HepG2 (cell line): ENCODE measurements around the gene IL1RAPL1. TPM values are rescaled to one million over a fixed set of nuclear protein-coding genes. Genes with fewer than 3 reads are reported as not detected.

Experiments
- ATAC-seq: fragments of 200-7000 bp; cut with Tn5 transposase; 3 replicates; pipeline ENCODE4 v1.9.1; 2020; ENCODE audit warnings: mild to moderate bottlenecking, moderate library complexity
- BruUV-seq: library from RNA; stranded (reverse); fragments of 400-500 nt; replicated peaks from 2 replicates; lab custom pipeline; 2021; lab: Mats Ljungman, UMichigan
- CTCF ChIA-PET: fragments of 300-600 bp; formaldehyde crosslinking; extraction: SDS; loops from one replicate; lab custom pipeline; 2021; ENCODE audit warnings: low total read pairs, inconsistent platforms, low intra/inter-chr PET ratio; lab: Yijun Ruan, JAX
- POLR2A ChIA-PET: fragments of 350-600 bp; sonication (Branson Sonifier 250); formaldehyde crosslinking; loops from one replicate; lab custom pipeline; 2020; ENCODE audit warnings: antibody characterized with exemption, inconsistent platforms; lab: Yijun Ruan, JAX
- DNase-seq: peaks from one replicate; pipeline ENCODE4 v3.0.0-alpha.2; 2015; ENCODE audit warnings: low spot score
- FAIRE-seq: peaks from 3 replicates; lab custom pipeline; 2011; peaks lifted over from hg19 to GRCh38; lab: Jason Lieb, UNC
- H2AFZ ChIP-seq: one replicate; pipeline ENCODE4 v1.6.1; 2011; ENCODE audit warnings: low read length, inconsistent platforms
- H3K27ac ChIP-seq: fragments of 300-600 bp; 3 replicates; pipeline ENCODE4 v1.8.0; 2011; ENCODE audit warnings: mixed run types, mild to moderate bottlenecking, mixed read lengths, low read length, inconsistent platforms; ENCODE audit not compliant: insufficient read depth; ENCODE audit errors: extremely low read length
- H3K27me3 ChIP-seq, 2 experiments: fragments of 200-600 bp in 1 of 2; 2 replicates in 1 of 2; 3 replicates in 1 of 2; pipeline versions ENCODE4 v1.6.0 to v1.8.0; 2011; ENCODE audit warnings: low read length in 2 of 2, mild to moderate bottlenecking in 2 of 2, moderate library complexity in 2 of 2, inconsistent platforms in 1 of 2; ENCODE audit not compliant: insufficient read depth in 2 of 2, control insufficient read depth in 1 of 2
- H3K36me3 ChIP-seq, 2 experiments: fragments of 200-600 bp in 1 of 2; replicated peaks in 1 of 2; 2 replicates in 1 of 2; 3 replicates in 1 of 2; pipeline versions ENCODE4 v1.5.1 to v1.8.0; 2011; ENCODE audit warnings: low read length in 2 of 2, inconsistent platforms in 1 of 2; ENCODE audit not compliant: insufficient read depth in 2 of 2, control insufficient read depth in 1 of 2
- H3K4me1 ChIP-seq: 2 replicates; pipeline ENCODE4 v1.5.1; 2012; ENCODE audit warnings: low read length, inconsistent platforms; ENCODE audit not compliant: insufficient read depth
- H3K4me2 ChIP-seq: 2 replicates; pipeline ENCODE4 v1.6.0; 2011; ENCODE audit warnings: low read depth, low read length, inconsistent platforms
- H3K4me3 ChIP-seq, 3 experiments: fragments of 200-600 bp in 1 of 3; sonication (generic), shearing (Covaris generic) in 1 of 3; replicated peaks in 1 of 3; 2 replicates each; pipeline ENCODE4 v1.5.1; 2011 to 2016; ENCODE audit warnings: low read length in 3 of 3, inconsistent platforms in 2 of 3, low read depth in 2 of 3, mild to moderate bottlenecking in 2 of 3, control low read depth in 1 of 3, mixed read lengths in 1 of 3; ENCODE audit not compliant: insufficient read depth in 1 of 3
- H3K79me2 ChIP-seq: one replicate; pipeline ENCODE4 v1.6.1; 2011; ENCODE audit warnings: low read length, inconsistent platforms; ENCODE audit not compliant: insufficient read depth
- H3K9ac ChIP-seq: 2 replicates; pipeline ENCODE4 v1.6.0; 2011; ENCODE audit warnings: mild to moderate bottlenecking, low read depth, low read length, inconsistent platforms; ENCODE audit not compliant: insufficient read depth
- H3K9me3 ChIP-seq: 2 replicates; pipeline ENCODE4 v1.5.1; 2012; ENCODE audit warnings: mild to moderate bottlenecking, low read length
- H4K20me1 ChIP-seq: 2 replicates; pipeline ENCODE4 v1.6.0; 2011; ENCODE audit warnings: inconsistent platforms, mild to moderate bottlenecking, low read length, moderate library complexity; ENCODE audit not compliant: insufficient read depth
- DR1 ChIP-seq: sonication (generic); formaldehyde crosslinking; IDR thresholded peaks from 2 replicates; pipeline ENCODE4 v1.8.0; 2021; ENCODE audit warnings: mild to moderate bottlenecking, missing genetic modification reagents, inconsistent platforms
- ISX ChIP-seq: sonication (generic); formaldehyde crosslinking; conservative IDR thresholded peaks from 2 replicates; pipeline ENCODE4 v1.5.0; 2020; ENCODE audit warnings: missing genetic modification reagents
- KDM2A ChIP-seq: sonication (generic); formaldehyde crosslinking; IDR thresholded peaks from 2 replicates; pipeline ENCODE4 v1.4.0; 2020; ENCODE audit warnings: low read depth, missing genetic modification reagents, borderline replicate concordance
- KLF9 ChIP-seq: IDR thresholded peaks from 2 replicates; pipeline ENCODE4 v1.6.1; 2016; ENCODE audit warnings: low read depth
- MBD4 ChIP-seq: IDR thresholded peaks from 2 replicates; pipeline ENCODE4 v1.6.1; 2012; ENCODE audit warnings: low read length, inconsistent platforms, borderline replicate concordance
- MIER3 ChIP-seq: IDR thresholded peaks from 2 replicates; pipeline ENCODE4 v1.6.1; 2016; ENCODE audit warnings: missing compliant biosample characterization, borderline replicate concordance
- NFKB2 ChIP-seq: sonication (generic); formaldehyde crosslinking; IDR thresholded peaks from 2 replicates; pipeline ENCODE4 v1.4.0; 2020; ENCODE audit warnings: missing genetic modification reagents, borderline replicate concordance
- RXRB ChIP-seq: IDR thresholded peaks from 2 replicates; pipeline ENCODE4 v1.6.1; 2016; ENCODE audit warnings: borderline replicate concordance, missing genetic modification reagents, missing compliant biosample characterization
- ZBTB7A ChIP-seq: sonication (generic); formaldehyde crosslinking; IDR thresholded peaks from 2 replicates; pipeline ENCODE4 v1.8.0; 2022; ENCODE audit warnings: mild to moderate bottlenecking, missing genetic modification reagents
- ZFP36L2 ChIP-seq: sonication (generic); formaldehyde crosslinking; IDR thresholded peaks from 2 replicates; pipeline ENCODE4 v1.4.0; 2020; ENCODE audit warnings: missing genetic modification reagents
- ZNF331 ChIP-seq: sonication (generic); formaldehyde crosslinking; IDR thresholded peaks from 2 replicates; pipeline ENCODE4 v1.4.0; 2020; ENCODE audit warnings: missing genetic modification reagents
- ZNF530 ChIP-seq: sonication (generic); formaldehyde crosslinking; IDR thresholded peaks from 2 replicates; pipeline ENCODE4 v1.5.0; 2020; ENCODE audit warnings: low read depth, mild to moderate bottlenecking, missing genetic modification reagents
- ZNF749 ChIP-seq: sonication (generic); formaldehyde crosslinking; IDR thresholded peaks from 2 replicates; pipeline ENCODE4 v1.8.0; 2022; ENCODE audit warnings: mild to moderate bottlenecking, missing genetic modification reagents, moderate library complexity, borderline replicate concordance
- WGBS: methylation state at CpG from one replicate; pipeline ENCODE4 v1.1.6; 2017; ENCODE audit warnings: low lambda C conversion rate; 5-methylcytosine and 5-hydroxymethylcytosine counted together
- in situ Hi-C: cut with HindIII; loops from 2 replicates; pipeline ENCODE4 v1.10.0; 2017; ENCODE audit warnings: low pct_unique_long_range_greater_than_20kb; ENCODE audit not compliant: extremely low pct_ligation_motif_present
- intact Hi-C: fragments of 100-400 bp; cut with micrococcal nuclease; formaldehyde crosslinking; loops from one replicate; pipeline ENCODE4 v1.10.0; 2022; ENCODE audit not compliant: unreplicated experiment
- polyA plus RNA-seq, 8 experiments: library from polyadenylated mRNA; depleted of rRNA in 3 of 8; stranded (reverse) in 7 of 8; unstranded in 1 of 8; fragments of >200 nt; fragmentation: Illumina TruSeq in 4 of 8; extraction: Trizol in 4 of 8; gene quantifications; 2 replicates each; pipeline versions ENCODE4 v1.2.1 to v1.2.3, GENCODE V29; 2011 to 2016; ENCODE audit warnings: low read depth in 4 of 8, missing spikeins in 1 of 8, mixed read lengths in 1 of 8; ENCODE audit not compliant: insufficient read depth in 1 of 8
- total RNA-seq, 5 experiments: library from RNA; depleted of rRNA; stranded (reverse); fragments of >200 nt; fragmentation: Illumina TruSeq; extraction: Trizol; gene quantifications; 2 replicates each; pipeline ENCODE4 v1.2.3, GENCODE V29; 2016; ENCODE audit warnings: low read depth in 1 of 5
- TF ChIP-seq, protein P1 (sequence below): fragments of 450-650 bp; IDR thresholded peaks from 2 replicates; pipeline ENCODE4 v1.6.1; 2017
- TF ChIP-seq, protein P2 (sequence below): IDR thresholded peaks from 2 replicates; pipeline ENCODE4 v1.6.1; 2016; ENCODE audit warnings: mild to moderate bottlenecking, missing biosample characterization, missing genetic modification reagents
- TF ChIP-seq, protein P3 (sequence below): sonication (generic); formaldehyde crosslinking; conservative IDR thresholded peaks from 2 replicates; pipeline ENCODE4 v1.8.0; 2022; ENCODE audit warnings: mild to moderate bottlenecking, moderate library complexity, missing genetic modification reagents

Gene IL1RAPL1
- total and polyA plus RNA-seq, 2 of the 13 experiments (the other 11 are each of a cell fraction or from before 2014, with no cell fraction given) = 0.04 TPM; not detected in 1

DNA sequence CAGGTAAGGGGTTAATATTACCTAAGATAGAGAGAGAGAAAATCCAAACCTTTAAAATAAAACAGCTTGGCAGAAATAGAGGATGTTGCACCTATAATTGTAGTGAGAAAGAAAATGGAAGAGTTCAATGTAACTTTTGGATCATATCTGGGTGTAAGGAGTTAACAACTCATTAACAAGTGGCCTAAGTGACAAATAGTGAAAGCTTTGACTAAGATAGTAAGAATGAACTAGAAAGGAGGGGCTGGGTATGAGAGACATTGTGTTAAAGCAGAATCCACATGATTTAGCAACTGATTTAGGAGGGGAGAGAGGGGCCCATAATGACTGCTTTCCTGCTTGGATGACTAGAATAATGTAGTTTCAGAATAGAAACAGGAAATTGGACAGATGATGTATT lies 761.0 kb downstream of the IL1RAPL1 start:
- no peak for FAIRE-seq
- Histone ChIP-seq H4K20me1 (no peaks in the 10 kb centered on the region), H3K4me1 (no peaks in the 10 kb centered on the region), H3K79me2 (no peaks in the 10 kb centered on the region), H3K27me3 (no peaks in the 10 kb centered on the region), H3K9ac (no peak overlapping the region), H3K4me3 (no peak overlapping the region), H3K9me3 (no peaks in the 10 kb centered on the region), H3K27ac (no peak overlapping the region), H3K4me2 (no peak overlapping the region), H3K36me3 (no peaks in the 10 kb centered on the region)
- POLR2A ChIA-PET = no interaction called here
- ATAC-seq = no peak
- intact Hi-C loops = no loop called here
- no peak for DNase-seq
- BruUV-seq = no TSS peak
- CTCF ChIA-PET = no interaction called here
- TF ChIP-seq KDM2A (CRISPR knock-in tag) (no peak), ZBTB7A (CRISPR knock-in tag) (no peak), DR1 (CRISPR knock-in tag) (no peak), ZNF331 (no peak)
- TF ChIP-seq, protein P1, sequence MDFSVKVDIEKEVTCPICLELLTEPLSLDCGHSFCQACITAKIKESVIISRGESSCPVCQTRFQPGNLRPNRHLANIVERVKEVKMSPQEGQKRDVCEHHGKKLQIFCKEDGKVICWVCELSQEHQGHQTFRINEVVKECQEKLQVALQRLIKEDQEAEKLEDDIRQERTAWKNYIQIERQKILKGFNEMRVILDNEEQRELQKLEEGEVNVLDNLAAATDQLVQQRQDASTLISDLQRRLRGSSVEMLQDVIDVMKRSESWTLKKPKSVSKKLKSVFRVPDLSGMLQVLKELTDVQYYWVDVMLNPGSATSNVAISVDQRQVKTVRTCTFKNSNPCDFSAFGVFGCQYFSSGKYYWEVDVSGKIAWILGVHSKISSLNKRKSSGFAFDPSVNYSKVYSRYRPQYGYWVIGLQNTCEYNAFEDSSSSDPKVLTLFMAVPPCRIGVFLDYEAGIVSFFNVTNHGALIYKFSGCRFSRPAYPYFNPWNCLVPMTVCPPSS = no peak
- TF ChIP-seq, all 625 proteins: peak for 0
- in situ Hi-C loops = no loop called here
- H2AFZ ChIP-seq = no peak overlapping the region

DNA sequence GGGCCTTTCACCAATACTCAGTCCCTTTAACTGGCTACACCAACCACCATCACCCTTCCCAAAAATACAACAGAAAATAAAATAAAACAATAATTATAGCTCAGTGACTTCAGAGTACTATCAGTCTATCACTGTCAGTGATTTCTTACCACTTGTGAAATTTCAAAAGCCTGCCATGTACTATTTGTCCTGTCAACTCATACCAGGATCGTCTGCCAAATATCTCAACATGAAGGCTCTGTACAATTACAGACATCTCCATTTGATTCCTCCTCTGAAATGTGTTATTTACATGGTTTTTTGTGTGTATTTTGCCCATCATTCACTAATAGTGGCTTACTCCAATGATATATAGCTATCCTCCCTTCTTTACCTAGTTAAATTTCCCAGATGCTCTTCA lies 772.0 kb downstream of the IL1RAPL1 start:
- H3K36me3 ChIP-seq = no peaks in the 10 kb centered on the region
- H3K4me3 ChIP-seq = no peak overlapping the region
- intact Hi-C loops (no loop called here), in situ Hi-C loops (no loop called here)
- BruUV-seq = no TSS peak
- H3K4me2 ChIP-seq = no peak overlapping the region
- no peaks in the 10 kb centered on the region for H3K9me3 ChIP-seq
- no peak overlapping the region for H3K9ac ChIP-seq
- no peaks in the 10 kb centered on the region for H3K4me1 ChIP-seq
- FAIRE-seq = no peak
- H3K27ac ChIP-seq = no peak overlapping the region
- no peaks in the 10 kb centered on the region for H3K79me2 ChIP-seq
- ChIA-PET CTCF (no interaction called here), POLR2A (no interaction called here)
- no peak overlapping the region for H2AFZ ChIP-seq
- H4K20me1 ChIP-seq = no peaks in the 10 kb centered on the region
- no peaks in the 10 kb centered on the region for H3K27me3 ChIP-seq
- DNase-seq = no peak
- ATAC-seq = no peak
- WGBS = 0% methylated on average over 1 of the region's 1 CpG
- TF ChIP-seq MIER3 (CRISPR knock-in tag) (no peak), ZFP36L2 (no peak), NFKB2 (CRISPR knock-in tag) (no peak), ZNF749 (CRISPR knock-in tag) (no peak), RXRB (CRISPR knock-in tag) (no peak), ZNF530 (CRISPR knock-in tag) (no peak), KLF9 (CRISPR knock-in tag) (no peak), ISX (CRISPR knock-in tag) (no peak), MBD4 (no peak)
- TF ChIP-seq, protein P2, sequence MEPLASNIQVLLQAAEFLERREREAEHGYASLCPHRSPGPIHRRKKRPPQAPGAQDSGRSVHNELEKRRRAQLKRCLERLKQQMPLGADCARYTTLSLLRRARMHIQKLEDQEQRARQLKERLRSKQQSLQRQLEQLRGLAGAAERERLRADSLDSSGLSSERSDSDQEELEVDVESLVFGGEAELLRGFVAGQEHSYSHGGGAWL (CRISPR knock-in tag) = no peak
- TF ChIP-seq, protein P3, sequence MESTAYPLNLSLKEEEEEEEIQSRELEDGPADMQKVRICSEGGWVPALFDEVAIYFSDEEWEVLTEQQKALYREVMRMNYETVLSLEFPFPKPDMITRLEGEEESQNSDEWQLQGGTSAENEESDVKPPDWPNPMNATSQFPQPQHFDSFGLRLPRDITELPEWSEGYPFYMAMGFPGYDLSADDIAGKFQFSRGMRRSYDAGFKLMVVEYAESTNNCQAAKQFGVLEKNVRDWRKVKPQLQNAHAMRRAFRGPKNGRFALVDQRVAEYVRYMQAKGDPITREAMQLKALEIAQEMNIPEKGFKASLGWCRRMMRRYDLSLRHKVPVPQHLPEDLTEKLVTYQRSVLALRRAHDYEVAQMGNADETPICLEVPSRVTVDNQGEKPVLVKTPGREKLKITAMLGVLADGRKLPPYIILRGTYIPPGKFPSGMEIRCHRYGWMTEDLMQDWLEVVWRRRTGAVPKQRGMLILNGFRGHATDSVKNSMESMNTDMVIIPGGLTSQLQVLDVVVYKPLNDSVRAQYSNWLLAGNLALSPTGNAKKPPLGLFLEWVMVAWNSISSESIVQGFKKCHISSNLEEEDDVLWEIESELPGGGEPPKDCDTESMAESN (CRISPR knock-in tag) = no peak
